Measurements from ENCODE around the gene DIAPH1.

Gene DIAPH1

GRCh38 chr5:141517880-141518617, 100.8 kb downstream of the DIAPH1 start:
- DNase-seq = no peak

- no peak for DNase-seq
Observed at GRCh38 chr5:141517312-141517711, 101.5 kb downstream of the DIAPH1 start.

DNA sequence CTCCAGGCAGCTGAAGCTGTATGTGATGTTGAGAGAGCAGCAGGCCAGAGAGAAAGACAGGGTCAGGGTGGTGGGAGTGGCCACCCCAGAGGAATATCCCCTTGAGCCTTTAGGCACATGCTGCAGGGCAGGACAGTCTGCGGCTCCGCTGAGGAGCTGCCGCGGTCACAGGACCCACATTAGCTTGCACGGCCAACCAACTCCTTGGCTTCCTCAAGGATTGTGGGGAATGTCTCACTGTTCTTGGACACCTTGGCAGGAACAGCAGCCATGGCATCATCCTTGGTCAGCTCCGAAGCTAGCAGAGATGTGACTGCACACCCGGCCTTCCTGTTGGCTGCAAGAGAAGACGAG, 102.2 kb downstream of the DIAPH1 start:
- DNase-seq = no peak

DNA sequence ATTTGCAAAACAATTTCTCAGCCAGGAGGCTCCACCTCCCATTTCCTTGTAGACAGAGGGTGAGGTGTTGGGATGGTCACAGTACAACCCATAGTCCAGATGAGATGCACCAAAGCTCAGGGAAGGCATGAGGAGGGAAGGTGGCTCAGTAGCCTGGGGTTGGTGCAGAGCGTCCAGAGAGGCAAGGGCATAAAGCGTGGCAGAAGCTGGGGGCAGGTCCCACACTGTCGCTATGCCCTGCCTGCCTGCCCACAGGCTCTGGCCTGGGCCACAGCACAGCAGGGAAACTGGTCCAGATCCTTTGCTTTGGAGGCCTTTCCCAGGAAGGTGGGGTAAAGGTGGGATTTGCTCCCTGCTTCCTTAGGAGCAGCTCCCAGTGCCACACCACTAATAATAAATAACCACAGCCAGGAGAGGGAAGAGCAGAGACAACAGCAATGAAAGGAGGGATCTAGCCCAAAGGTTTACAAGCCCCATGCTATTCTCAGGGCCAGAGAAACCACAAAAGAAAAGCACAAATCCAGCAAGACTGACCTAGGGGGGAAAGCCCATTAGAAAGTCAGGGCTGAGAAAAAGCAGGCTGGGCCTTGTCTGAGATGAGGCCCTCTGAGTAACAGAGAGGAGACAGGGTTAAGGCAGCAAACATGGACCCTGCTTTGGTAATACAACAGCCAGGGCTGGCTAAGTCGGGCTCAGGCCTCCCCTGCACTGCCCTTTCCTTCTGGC, 102.7 kb downstream of the DIAPH1 start:
- DNase-seq = no peak

DNA sequence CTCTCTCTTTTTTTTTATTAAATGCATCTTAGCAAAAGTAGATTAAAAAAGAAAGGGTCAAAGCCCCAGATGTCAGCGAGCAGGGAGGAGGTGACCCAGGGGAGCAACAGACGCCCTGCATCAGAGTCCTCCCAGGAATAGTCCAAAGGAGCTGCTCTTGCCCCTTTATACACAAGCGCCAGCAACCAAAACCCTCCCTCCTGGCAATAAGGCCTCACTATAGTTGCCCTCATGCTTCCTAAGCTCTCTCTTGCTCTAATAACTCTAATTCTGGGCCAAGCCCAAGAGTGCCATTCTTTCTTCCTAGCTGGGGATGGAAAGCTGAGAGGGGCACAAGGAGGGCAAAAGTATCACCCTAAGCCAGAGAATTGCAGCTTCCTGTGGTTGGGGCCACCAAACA, 103.7 kb downstream of the DIAPH1 start:
- no peak for DNase-seq

DNA sequence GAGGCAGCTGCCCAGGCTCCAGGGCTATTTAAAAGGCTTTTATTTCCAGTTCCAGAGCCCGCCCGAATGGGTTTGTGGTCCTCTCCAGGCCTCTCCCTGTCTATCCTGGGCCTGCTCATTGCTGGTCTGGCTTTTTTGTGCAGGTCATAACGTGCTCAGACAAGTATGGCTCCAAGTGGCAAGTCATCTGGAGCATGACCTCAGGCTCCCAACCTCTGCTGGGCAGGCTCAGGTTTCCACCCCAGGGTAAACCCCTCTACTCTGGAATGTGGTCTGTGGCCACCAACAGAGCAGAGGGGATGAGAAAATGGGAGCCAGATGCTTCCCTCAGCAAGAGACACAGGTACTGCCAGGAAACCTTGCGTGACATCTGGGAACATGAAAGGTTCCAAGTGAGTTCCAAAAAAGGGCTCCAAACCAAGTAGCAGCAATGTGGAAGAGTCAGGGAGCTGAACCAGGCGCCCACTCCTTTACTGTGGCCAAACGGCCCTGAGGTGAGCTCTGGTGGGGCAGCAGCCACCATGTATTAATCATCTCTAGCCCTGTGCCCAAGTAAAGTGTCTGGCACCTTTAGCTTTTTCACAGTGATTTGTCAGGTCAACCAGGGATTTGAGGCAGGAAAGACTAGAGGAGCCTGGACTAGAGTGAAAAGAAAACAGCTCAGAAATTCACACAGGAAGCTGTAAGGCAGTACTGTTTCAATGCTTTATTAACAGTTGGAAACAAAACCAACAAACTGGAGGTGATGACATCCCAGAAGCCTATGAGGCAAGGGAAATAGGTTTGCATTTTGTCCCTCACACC, 104.3 kb downstream of the DIAPH1 start:
- no peak for DNase-seq

DNA sequence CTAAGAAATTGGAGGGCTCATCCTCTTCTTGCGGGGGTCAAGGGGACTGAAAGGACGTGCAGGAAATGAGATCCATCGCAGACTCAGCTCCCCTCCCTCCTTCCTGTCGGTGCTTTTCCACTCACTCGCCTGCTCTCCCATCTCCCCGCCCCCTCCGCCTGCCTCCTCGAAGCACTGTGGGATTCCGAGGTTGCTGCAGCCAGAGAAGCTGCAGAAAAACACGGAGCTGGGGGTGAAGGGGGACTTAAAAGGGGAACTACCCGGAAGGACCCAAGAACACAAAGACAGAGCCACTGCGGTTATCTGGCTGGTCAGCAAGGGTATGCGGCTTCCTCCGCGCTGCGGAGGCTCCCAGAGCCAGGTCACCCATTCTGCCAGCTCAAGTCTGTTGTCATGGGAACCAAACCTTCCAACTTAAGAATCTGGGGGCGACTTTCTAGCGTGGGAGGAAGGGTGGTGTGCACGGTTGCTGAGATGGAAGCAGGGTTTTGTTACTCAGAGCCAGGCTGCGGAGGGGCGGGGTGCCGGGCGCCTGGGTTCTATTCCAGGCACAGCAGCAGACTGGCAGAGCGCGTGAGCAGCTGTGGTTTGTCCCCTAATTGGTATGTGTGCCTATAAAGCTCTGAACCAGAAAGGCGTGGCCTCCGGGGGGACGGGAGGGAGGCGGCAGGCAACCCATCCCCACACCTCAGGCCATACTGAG, 105.0 kb downstream of the DIAPH1 start:
- peak; percentile 3 for DNase-seq

GRCh38 chr5:141512911-141513626, 105.7 kb downstream of the DIAPH1 start:
- DNase-seq = peak; percentile 2

DNA sequence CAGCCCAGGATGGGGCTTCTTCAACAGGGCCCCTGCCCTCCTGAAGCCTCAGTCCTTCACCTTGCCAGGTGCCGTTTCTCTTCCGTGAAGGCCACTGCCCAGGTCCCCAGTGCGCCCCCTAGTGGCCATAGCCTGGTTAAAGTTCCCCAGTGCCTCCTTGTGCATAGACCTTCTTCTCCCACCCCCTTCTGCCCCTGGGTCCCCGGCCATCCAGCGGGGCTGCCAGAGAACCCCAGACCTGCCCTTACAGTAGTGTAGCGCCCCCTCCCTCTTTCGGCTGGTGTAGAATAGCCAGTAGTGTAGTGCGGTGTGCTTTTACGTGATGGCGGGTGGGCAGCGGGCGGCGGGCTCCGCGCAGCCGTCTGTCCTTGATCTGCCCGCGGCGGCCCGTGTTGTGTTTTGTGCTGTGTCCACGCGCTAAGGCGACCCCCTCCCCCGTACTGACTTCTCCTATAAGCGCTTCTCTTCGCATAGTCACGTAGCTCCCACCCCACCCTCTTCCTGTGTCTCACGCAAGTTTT, 106.3 kb downstream of the DIAPH1 start:
- DNase-seq = peak; percentile 79

- no peak for DNase-seq
Observed at GRCh38 chr5:141511771-141512325, 107.0 kb downstream of the DIAPH1 start.

- DNase-seq = no peak
Observed at GRCh38 chr5:141510850-141511601, 107.8 kb downstream of the DIAPH1 start.

GRCh38 chr5:141510160-141510559, 108.6 kb downstream of the DIAPH1 start:
- no peak for DNase-seq

DNA sequence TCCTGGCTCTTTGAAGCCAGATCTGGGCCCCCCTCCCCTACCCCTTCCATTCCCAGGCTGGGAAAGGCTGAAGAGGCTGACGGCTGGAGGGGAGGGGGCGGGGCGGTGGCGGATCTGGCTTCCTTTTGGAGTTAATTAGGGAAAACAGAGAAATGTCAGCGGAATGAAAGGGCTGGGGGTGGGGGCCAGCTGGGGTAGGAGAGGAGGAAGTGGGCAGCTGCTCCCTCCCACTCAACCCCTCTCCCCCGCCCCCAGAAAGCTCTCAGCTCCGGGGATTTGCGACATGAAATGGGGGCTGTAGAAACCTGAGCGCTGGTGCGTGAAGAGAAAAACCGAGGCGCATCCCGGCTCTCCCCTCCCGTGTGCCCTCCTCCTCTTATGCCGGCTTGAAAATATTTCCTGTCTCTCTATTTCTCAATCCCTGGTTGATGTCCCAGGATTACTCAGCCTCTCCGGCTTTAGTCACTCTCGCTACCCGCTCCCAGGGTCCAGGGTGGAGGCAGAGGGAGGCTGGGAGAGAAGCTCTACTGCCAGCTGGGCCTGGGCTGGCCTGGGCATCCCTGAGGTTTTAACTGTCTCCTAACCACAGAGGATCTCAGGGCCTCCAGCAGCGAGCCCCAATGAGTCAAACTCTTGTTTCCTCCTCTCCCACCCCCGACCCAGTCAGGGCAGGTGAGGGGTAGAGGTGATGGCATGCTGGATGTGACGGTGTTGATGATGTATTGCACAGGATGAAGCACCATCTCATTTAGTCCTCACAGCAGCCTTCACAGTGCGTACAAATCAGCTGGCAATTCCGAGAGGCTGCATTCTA, 109.8 kb downstream of the DIAPH1 start:
- no peak for DNase-seq

GRCh38 chr5:141508440-141508797, 110.4 kb downstream of the DIAPH1 start:
- no peak for DNase-seq

- DNase-seq = no peak
Observed at GRCh38 chr5:141507387-141508091, 111.3 kb downstream of the DIAPH1 start.

GRCh38 chr5:141506381-141507155, 112.2 kb downstream of the DIAPH1 start:
- no peak for DNase-seq

- DNase-seq = no peak
Observed at GRCh38 chr5:141504216-141504615, 114.6 kb downstream of the DIAPH1 start.

GRCh38 chr5:141503681-141504080, 115.1 kb downstream of the DIAPH1 start:
- DNase-seq = no peak

DNA sequence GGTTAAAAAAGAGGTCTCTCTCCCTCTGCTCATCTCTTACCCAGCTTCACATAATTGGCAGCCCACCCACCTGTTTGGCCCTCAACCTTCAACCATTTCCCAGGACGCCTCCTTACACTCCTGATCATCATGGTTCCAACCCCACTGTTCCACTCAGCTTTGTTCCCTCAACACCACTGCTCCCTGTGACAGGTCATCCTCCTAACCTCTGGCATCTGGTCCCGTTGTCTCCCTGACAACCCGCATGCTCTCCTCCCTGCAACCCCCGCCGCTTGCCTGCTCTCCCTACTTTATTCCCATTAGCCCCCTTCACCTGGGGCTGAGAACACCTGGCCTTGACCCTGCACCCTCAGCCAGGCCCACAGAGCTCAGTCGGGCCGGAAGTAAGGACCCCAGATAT, 117.0 kb downstream of the DIAPH1 start:
- no peak for DNase-seq
